ENCODE data around the gene KIF3B. TPM values are rescaled to one million over a fixed set of nuclear protein-coding genes. Genes with fewer than 3 reads are reported as not detected.

Gene KIF3B
- polyA plus RNA-seq, 1 donor (not counting 4 experiments of a cell fraction or from before 2014, with no cell fraction given) = 20.3 TPM

GRCh38 chr20:32327087-32327681 lies 49.7 kb downstream of the KIF3B start:
- Histone ChIP-seq H3K36me3 (ENCODE audit: control insufficient read depth in 2 of 2, extremely low read depth in 1 of 2, insufficient read depth in 2 of 2, low read length in 2 of 2) (peaks cover 7 to 17% of the 10 kb centered on the region in 2 experiments), H3K4me2 (ENCODE audit: control insufficient read depth, extremely low read depth, insufficient read depth, low read depth, low read length) (no peak overlapping the region), H3K9me3 (ENCODE audit: control insufficient read depth, low read depth, low read length) (no peaks in the 10 kb centered on the region), H2AFZ (ENCODE audit: control insufficient read depth, low read length) (no peak overlapping the region), H3K27ac (ENCODE audit: control insufficient read depth, insufficient read depth, low read length) (no peak overlapping the region), H3K79me2 (ENCODE audit: control insufficient read depth, insufficient read depth, low read length) (no peaks in the 10 kb centered on the region), H3K4me3 (ENCODE audit: control insufficient read depth in 2 of 3, extremely low read depth in 1 of 3, insufficient read depth in 2 of 3, low read depth in 1 of 3, low read length in 3 of 3) (no peak overlapping the region), H3K4me1 (ENCODE audit: control insufficient read depth, extremely low read depth, insufficient read depth, low read length) (peaks cover 18% of the 10 kb centered on the region), H3K27me3 (ENCODE audit: control insufficient read depth, extremely low read depth, insufficient read depth, low read length) (no peaks in the 10 kb centered on the region), H3K9ac (ENCODE audit: control insufficient read depth, extremely low read depth, insufficient read depth, low read length) (no peak overlapping the region), H3K9me1 (ENCODE audit: control insufficient read depth, extremely low read depth, insufficient read depth, low read length) (peaks cover 6% of the 10 kb centered on the region), H4K20me1 (ENCODE audit: control insufficient read depth, extremely low read depth, insufficient read depth, low read length) (no peaks in the 10 kb centered on the region)
- dilution Hi-C loops (cut with MboI; ENCODE audit: extremely low pct_ligation_motif_present, low sequenced_read_pairs) = no loop called here
- TF ChIP-seq EZH2 (IDR thresholded peaks at IDR 0.05; ENCODE audit: low read length) (no peak), CTCF (optimal IDR thresholded peaks at IDR 0.05 in 1 of 3, IDR thresholded peaks at IDR 0.05 in 1 of 3, conservative IDR thresholded peaks at IDR 0.05 in 1 of 3; ENCODE audit: extremely low read depth in 1 of 3, insufficient read depth in 2 of 3, low read length in 3 of 3) (no peak)
- FAIRE-seq (no peak), DNase-seq (ENCODE audit: low read depth, low spot score) (no peak)

- TF ChIP-seq CTCF (optimal IDR thresholded peaks at IDR 0.05 in 1 of 3, IDR thresholded peaks at IDR 0.05 in 1 of 3, conservative IDR thresholded peaks at IDR 0.05 in 1 of 3; ENCODE audit: extremely low read depth in 1 of 3, insufficient read depth in 2 of 3, low read length in 3 of 3) = no peak
- TF ChIP-seq EZH2 (IDR thresholded peaks at IDR 0.05; ENCODE audit: low read length) = no peak
- peaks cover 27% of the 10 kb centered on the region for H3K4me1 ChIP-seq (ENCODE audit: control insufficient read depth, extremely low read depth, insufficient read depth, low read length)
- FAIRE-seq = no peak
- H3K4me2 ChIP-seq (ENCODE audit: control insufficient read depth, extremely low read depth, insufficient read depth, low read depth, low read length) = no peak overlapping the region
- H4K20me1 ChIP-seq (ENCODE audit: control insufficient read depth, extremely low read depth, insufficient read depth, low read length) = no peaks in the 10 kb centered on the region
- H3K9me1 ChIP-seq (ENCODE audit: control insufficient read depth, extremely low read depth, insufficient read depth, low read length) = peaks cover 6% of the 10 kb centered on the region
- H3K79me2 ChIP-seq (ENCODE audit: control insufficient read depth, insufficient read depth, low read length) = no peaks in the 10 kb centered on the region
- peaks cover 7 to 24% of the 10 kb centered on the region in 2 experiments for H3K36me3 ChIP-seq (ENCODE audit: control insufficient read depth in 2 of 2, extremely low read depth in 1 of 2, insufficient read depth in 2 of 2, low read length in 2 of 2)
- H3K4me3 ChIP-seq (ENCODE audit: control insufficient read depth in 2 of 3, extremely low read depth in 1 of 3, insufficient read depth in 2 of 3, low read depth in 1 of 3, low read length in 3 of 3) = no peak overlapping the region
- H3K27me3 ChIP-seq (ENCODE audit: control insufficient read depth, extremely low read depth, insufficient read depth, low read length) = no peaks in the 10 kb centered on the region
- dilution Hi-C loops (cut with MboI; ENCODE audit: extremely low pct_ligation_motif_present, low sequenced_read_pairs) = no loop called here
- H3K9ac ChIP-seq (ENCODE audit: control insufficient read depth, extremely low read depth, insufficient read depth, low read length) = no peak overlapping the region
- H3K27ac ChIP-seq (ENCODE audit: control insufficient read depth, insufficient read depth, low read length) = no peak overlapping the region
- H2AFZ ChIP-seq (ENCODE audit: control insufficient read depth, low read length) = no peak overlapping the region
- DNase-seq (ENCODE audit: low read depth, low spot score) = no peak
- no peaks in the 10 kb centered on the region for H3K9me3 ChIP-seq (ENCODE audit: control insufficient read depth, low read depth, low read length)
Observed at GRCh38 chr20:32329817-32330554, 52.5 kb downstream of the KIF3B start.

All from keratinocyte (primary cell).